ENCODE data around the gene KCTD18.

KCTD18 gene

GRCh38 chr2:200525066-200525465 lies 15.2 kb upstream of the KCTD18 start:
- Histone ChIP-seq H3K9ac (no peak overlapping the region), H3K27me3 (ENCODE audit: insufficient read depth, low read depth) (no peaks in the 10 kb centered on the region), H3K4me1 (ENCODE audit: low read depth, poor library complexity, severe bottlenecking) (peaks cover 22% of the 10 kb centered on the region), H3K4me2 (peak overlapping the region; percentile 63), H2AFZ (ENCODE audit: low read depth) (peak overlapping the region; percentile 85), H4K20me1 (ENCODE audit: insufficient read depth) (0 out of 2 replicates have a peak, but pooled peaks cover 3% of the 10 kb centered on the region), H3K79me2 (ENCODE audit: insufficient read depth, low read depth) (peaks cover 30% of the 10 kb centered on the region), H3K36me3 (ENCODE audit: insufficient read depth) (no peaks in the 10 kb centered on the region), H3K4me3 (IDR thresholded peaks at IDR 0.05; ENCODE audit: insufficient read depth, low read depth, low read length) (no peak overlapping the region), H3K27ac (no peak overlapping the region)
- no peak for TF ChIP-seq CTCF (conservative IDR thresholded peaks at IDR 0.05; ENCODE audit: low read depth, low read length)

GRCh38 chr2:200523604-200524003 lies 13.7 kb upstream of the KCTD18 start:
- Histone ChIP-seq H3K9ac (no peak overlapping the region), H3K4me2 (no peak overlapping the region), H3K36me3 (ENCODE audit: insufficient read depth) (no peaks in the 10 kb centered on the region), H3K4me1 (ENCODE audit: low read depth, poor library complexity, severe bottlenecking) (peaks cover 22% of the 10 kb centered on the region), H3K27me3 (ENCODE audit: insufficient read depth, low read depth) (no peaks in the 10 kb centered on the region), H3K4me3 (IDR thresholded peaks at IDR 0.05; ENCODE audit: insufficient read depth, low read depth, low read length) (no peak overlapping the region), H3K27ac (no peak overlapping the region), H3K79me2 (ENCODE audit: insufficient read depth, low read depth) (peaks cover 21% of the 10 kb centered on the region), H4K20me1 (ENCODE audit: insufficient read depth) (0 out of 2 replicates have a peak, but pooled peaks cover 3% of the 10 kb centered on the region), H2AFZ (ENCODE audit: low read depth) (no peak overlapping the region)
- no peak for TF ChIP-seq CTCF (conservative IDR thresholded peaks at IDR 0.05; ENCODE audit: low read depth, low read length)

- no peak for TF ChIP-seq CTCF (conservative IDR thresholded peaks at IDR 0.05; ENCODE audit: low read depth, low read length)
- Histone ChIP-seq H3K4me2 (no peak overlapping the region), H3K4me3 (IDR thresholded peaks at IDR 0.05; ENCODE audit: insufficient read depth, low read depth, low read length) (no peak overlapping the region), H3K27ac (no peak overlapping the region), H4K20me1 (ENCODE audit: insufficient read depth) (0 out of 2 replicates have a peak, but pooled peaks cover 3% of the 10 kb centered on the region), H3K27me3 (ENCODE audit: insufficient read depth, low read depth) (no peaks in the 10 kb centered on the region), H3K79me2 (ENCODE audit: insufficient read depth, low read depth) (peaks cover 16% of the 10 kb centered on the region), H3K9ac (no peak overlapping the region), H3K36me3 (ENCODE audit: insufficient read depth) (no peaks in the 10 kb centered on the region), H2AFZ (ENCODE audit: low read depth) (no peak overlapping the region), H3K4me1 (ENCODE audit: low read depth, poor library complexity, severe bottlenecking) (peaks cover 18% of the 10 kb centered on the region)
These were observed 13.3 kb upstream of the KCTD18 start for GRCh38 chr2:200523158-200523557.

GRCh38 chr2:200515155-200515554 lies 5.3 kb upstream of the KCTD18 start:
- Histone ChIP-seq H3K4me3 (IDR thresholded peaks at IDR 0.05; ENCODE audit: insufficient read depth, low read depth, low read length) (no peak overlapping the region), H2AFZ (ENCODE audit: low read depth) (no peak overlapping the region), H4K20me1 (ENCODE audit: insufficient read depth) (no peaks in the 10 kb centered on the region), H3K4me1 (ENCODE audit: low read depth, poor library complexity, severe bottlenecking) (peaks cover 4% of the 10 kb centered on the region), H3K27ac (no peak overlapping the region), H3K9ac (no peak overlapping the region), H3K79me2 (ENCODE audit: insufficient read depth, low read depth) (no peaks in the 10 kb centered on the region), H3K27me3 (ENCODE audit: insufficient read depth, low read depth) (no peaks in the 10 kb centered on the region), H3K36me3 (ENCODE audit: insufficient read depth) (no peaks in the 10 kb centered on the region), H3K4me2 (no peak overlapping the region)
- TF ChIP-seq CTCF (conservative IDR thresholded peaks at IDR 0.05; ENCODE audit: low read depth, low read length), result no peak
